GM18505 (cell line): ENCODE data around the gene ATP1B1.
"Not testable (repeated sequence)": the region's sequence is repeated elsewhere in the genome, so short reads cannot be mapped to it uniquely, and the experiment has no call there.

Experiments
- ATAC-seq: cut with Tn5 transposase; IDR thresholded peaks from one replicate; pipeline ENCODE4 v1.9.1; 2021; ENCODE audit not compliant: unreplicated experiment
- POLR2A ChIP-seq: IDR thresholded peaks from 4 replicates; pipeline ENCODE4 v1.6.1; 2011; ENCODE audit warnings: borderline replicate concordance; ENCODE audit not compliant: insufficient read depth, insufficient read length; ENCODE audit errors: extremely low read depth

The ATP1B1 gene

GRCh38 chr1:169146576-169147214 is 40.2 kb downstream of the ATP1B1 start:
- TF ChIP-seq POLR2A = no peak
- ATAC-seq = no peak

- ATAC-seq = no peak
- TF ChIP-seq POLR2A = no peak
These were observed 42.2 kb downstream of the ATP1B1 start for GRCh38 chr1:169148472-169149252.

GRCh38 chr1:169149555-169150286 is 43.2 kb downstream of the ATP1B1 start:
- TF ChIP-seq POLR2A = no peak
- ATAC-seq = no peak

GRCh38 chr1:169150641-169151337 is 44.3 kb downstream of the ATP1B1 start:
- no peak for ATAC-seq
- TF ChIP-seq POLR2A = no peak

GRCh38 chr1:169151338-169151837 is 44.9 kb downstream of the ATP1B1 start:
- no peak for TF ChIP-seq POLR2A
- ATAC-seq = no peak

GRCh38 chr1:169155675-169156074 is 49.2 kb downstream of the ATP1B1 start:
- TF ChIP-seq POLR2A = no peak
- no peak for ATAC-seq

- no peak for ATAC-seq
- TF ChIP-seq POLR2A = no peak
These were observed 50.1 kb downstream of the ATP1B1 start for GRCh38 chr1:169156580-169156979.

- TF ChIP-seq POLR2A = no peak
- no peak for ATAC-seq
These were observed 54.5 kb downstream of the ATP1B1 start for GRCh38 chr1:169160845-169161495.

- TF ChIP-seq POLR2A = no peak
- ATAC-seq = peak; percentile 81
These were observed 55.2 kb downstream of the ATP1B1 start for GRCh38 chr1:169161496-169162194.

GRCh38 chr1:169163059-169163458 is 56.6 kb downstream of the ATP1B1 start:
- no peak for TF ChIP-seq POLR2A
- ATAC-seq = peak; percentile 54

- no peak for TF ChIP-seq POLR2A
- ATAC-seq = no peak
These were observed 69.0 kb downstream of the ATP1B1 start for GRCh38 chr1:169175461-169175860.

- ATAC-seq = not testable (repeated sequence)
These were observed 72.9 kb downstream of the ATP1B1 start for GRCh38 chr1:169179431-169179830.
